Activated CD8-positive, alpha-beta memory T cell treated with anti-CD3 and anti-CD28 coated beads, Interleukin-2, amount 50 U/mL, for 1 hour (primary cell): ENCODE measurements around the gene PIR.
A peak's percentile ranks its signal among the peaks of the same experiment; 100 is the strongest.

Source experiments
- DNase-seq: peaks from one replicate; pipeline ENCODE4 v3.0.0-alpha.2; 2020; ENCODE audit errors: extremely low read depth

The PIR gene

DNA sequence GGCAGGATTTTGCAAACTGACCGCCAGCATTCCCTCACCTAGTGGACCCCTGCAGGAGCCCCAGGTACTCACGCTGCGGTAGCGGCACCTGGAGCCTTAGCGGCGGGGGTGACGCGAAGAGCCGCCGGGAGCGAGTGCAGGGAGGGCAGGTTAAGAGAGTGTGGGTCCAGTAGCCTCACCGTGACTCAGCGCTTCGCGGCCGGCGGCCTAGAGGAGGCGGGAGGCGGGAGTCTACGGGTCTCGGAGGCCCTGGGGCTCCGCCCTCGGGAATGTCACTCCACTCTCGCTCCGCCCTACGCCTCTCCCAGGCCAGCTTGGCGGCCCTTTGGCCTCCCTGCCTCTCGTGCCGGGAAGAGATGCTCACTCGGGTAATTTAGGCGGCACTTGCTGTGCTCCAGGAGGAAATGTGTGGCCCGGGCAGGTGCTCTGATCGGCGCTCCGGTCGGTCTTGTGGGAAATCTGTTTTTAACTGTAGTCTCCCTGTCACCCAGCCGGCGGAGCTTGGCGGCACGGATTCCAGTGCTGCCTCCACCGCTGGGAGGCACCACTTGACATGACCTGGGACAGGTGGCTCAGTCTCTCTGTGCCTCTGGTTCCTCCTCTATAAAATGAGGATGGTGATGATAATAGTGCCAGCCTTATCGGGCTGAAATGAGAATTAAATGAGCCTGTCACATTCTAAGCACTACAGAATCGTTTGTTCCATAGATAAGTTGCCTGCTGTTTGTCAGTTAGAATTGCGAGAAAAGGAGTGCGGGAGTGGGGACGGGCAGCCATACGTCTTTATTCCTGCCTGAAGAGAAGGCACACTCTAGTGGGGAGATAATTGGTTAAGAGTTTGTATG lies at the start of gene PIR:
Gene PIR (minus strand): TSS at position 216 of the 845 bp plus-strand sequence. CDS start 2,076 bp downstream, outside the sequence.
- DNase-seq, result no peak

DNA sequence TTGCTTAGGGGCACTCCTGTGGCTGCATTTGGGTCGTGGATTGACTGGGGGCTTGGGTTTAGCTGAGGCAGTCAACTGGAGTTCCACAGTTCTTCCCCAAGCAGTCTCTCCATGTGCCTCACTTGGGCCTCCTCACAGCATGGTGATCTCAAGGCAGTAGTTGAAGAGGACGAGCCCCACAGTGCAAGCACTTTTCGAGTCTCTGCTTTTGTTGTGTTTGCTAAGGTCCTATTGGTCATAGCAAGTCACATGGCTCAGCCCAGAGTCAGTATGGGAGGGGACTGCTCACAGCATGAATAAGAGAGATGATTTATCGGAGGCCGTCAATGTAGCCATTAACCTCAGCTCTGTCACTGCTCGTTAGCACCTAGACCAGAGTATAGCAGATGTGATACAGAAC lies 37.2 kb upstream of the PIR start:
- no peak for DNase-seq

DNA sequence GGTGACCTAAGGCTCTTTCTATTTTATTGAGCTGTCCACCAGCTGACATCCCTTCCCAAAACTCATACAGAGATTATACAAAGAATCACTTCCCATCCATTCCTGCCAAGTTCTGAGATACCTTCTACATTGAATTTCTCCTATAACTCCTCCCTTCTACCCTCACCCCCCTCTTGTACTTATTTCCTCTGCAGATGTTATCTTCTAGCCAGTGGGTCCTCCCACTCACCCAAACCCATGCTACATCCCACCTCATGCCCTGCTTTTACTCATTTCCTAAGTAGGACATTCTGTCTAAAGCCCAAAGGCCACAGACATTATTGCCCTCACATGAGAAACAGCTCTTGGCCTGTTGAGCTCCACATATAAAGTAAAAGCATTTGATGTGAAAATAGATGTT lies 36.0 kb upstream of the PIR start:
- no peak for DNase-seq

DNA sequence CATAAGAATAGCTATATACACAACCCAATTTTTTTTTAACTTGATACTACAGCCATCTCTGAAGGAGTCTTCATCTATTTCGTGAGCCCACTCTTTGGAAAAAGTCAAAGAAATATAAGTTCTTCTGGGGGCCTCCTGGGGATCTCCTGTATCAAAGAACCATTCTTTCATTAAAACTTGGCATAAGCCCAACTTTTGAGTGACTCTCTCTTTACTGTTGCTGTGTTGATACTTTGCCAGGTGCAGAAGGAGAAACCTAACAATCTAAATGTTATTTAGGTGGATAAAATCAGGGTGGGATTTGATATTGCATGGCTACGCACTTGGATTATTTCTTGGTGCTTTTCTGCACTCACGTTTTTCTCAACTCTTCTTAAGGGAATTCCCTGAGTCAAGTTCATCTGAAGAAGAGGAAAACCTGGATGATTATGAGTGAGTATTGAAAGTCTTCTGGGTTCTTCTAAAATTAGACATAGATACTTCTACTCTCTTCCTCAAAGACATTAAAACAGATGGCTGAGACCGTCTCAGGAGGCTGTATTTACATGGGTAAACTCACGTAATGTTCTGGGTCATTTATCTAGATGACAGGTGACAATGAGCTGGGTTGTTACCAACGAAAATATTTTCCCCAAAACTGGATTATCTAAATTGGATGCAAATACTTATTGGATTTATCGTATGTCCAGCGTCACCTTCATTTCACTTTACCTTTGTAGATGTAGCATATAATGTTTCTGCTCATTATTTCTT lies 32.7 kb upstream of the PIR start:
- no peak for DNase-seq

DNA sequence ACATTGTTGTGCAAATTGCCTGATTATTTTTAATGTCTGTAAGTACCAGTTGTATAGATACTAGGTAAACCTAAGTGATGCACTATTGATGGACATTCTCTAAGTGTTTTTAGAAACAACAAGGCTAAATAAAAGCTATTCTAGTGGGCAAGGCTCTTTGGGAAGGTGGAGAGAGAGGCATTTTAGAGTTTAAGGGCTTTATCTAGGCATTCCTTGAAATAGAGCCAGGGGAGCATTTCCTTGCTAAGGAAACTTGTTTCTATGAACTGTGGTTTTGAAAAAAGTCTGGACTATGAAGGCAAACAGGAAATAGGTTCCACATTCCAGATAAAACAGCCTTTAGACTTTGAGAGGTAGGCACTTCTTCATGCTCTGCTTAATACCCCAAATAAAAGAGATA lies 31.3 kb upstream of the PIR start:
- no peak for DNase-seq

DNA sequence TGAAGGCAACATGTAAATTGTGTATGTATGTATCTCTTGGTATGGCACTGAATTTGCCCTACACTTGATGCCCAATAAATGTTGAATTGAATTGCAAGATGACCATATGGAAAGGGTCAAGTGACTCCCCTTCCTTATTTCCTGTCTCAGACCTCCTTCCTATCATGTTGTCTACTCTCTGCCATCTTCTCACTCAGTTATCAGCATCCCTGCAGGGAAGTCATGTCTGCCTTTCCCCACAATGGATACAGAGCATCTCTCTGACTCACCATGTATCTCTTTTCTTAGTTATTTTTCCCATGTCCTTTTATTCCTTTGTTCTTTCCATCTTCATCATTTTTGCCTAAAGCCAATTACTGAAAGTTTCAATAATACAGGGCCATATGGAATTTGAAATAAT lies 30.0 kb upstream of the PIR start:
- no peak for DNase-seq

DNA sequence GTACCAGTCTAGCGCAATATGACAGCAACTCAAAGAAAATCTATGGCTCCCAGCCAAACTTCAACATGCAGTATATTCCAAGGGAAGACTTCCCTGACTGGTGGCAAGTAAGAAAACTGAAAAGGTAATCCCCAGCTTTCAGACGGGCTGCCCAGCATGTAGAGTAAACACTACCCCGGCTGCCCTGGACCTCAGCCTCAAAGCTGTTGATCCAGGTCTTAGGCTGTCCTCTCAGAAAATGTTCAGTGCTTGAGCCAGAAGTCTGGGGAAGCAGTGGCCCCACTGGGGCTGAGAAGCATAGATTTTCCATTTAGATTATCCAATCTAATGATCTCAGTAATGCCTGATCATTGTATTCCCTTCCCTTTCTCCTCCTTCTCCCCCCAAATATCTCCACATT lies 29.3 kb upstream of the PIR start:
- no peak for DNase-seq

DNA sequence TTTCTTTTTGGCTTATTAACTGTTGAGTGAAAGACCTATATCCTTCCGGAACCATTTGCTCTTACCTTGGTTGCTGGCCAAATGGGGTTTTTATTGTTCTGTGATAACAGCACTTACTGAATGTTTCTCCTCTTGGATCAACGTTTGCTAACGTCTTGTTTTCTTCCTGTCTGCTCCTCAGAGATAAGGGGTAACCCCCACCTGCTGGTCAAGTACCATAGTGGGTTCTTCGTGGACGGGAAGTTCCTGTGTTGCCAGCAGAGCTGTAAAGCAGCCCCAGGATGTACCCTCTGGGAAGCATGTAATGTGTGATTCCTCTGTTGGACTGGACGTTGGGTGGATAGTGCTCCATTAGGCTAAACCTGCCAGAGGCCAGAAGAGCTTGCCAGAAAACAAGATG lies 22.8 kb upstream of the PIR start:
- DNase-seq, result no peak

DNA sequence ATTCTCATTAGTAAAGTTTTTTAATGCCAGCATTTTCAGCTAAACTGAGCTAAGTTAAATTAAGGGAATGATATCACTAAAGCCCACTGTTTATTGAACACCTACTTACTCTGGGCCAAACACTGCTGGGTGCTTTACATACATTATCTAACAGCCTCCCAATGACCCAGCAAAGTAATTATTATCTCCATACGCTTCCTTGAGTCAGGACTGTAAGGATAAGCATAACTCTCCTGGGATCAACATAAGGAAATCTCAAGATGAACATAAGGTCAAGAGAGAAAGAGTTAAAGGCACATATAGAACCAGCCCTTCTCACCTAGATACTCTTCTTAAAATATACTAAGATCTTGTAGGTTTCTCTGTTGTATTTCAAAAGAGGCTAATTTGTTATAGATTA lies 21.1 kb upstream of the PIR start:
- DNase-seq, result no peak

DNA sequence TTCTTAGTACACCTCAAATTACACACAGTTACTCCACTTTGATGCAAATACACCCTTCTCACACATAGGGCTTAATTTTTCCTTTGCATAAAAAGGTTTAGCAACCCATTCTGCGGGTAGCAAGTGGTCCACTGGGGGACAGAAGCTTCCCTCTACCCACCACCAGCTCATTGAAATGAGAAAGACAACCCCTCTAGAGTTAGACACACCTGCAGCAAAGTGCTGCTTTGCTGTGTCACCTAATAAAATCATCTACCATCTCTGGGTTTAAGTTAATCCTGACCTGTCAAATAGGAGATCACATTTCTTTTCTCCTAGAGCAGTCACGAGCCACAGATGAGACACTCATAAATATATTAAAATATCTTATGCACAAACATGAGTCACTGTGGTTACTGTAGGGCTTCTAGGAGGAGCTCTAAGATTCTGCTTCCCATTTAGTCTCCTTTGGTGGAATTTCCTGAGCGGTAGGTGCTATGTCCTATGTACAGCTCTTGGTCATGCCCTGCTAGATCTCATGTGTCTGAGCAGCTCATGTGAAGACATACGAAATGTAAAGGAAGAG lies 19.4 kb upstream of the PIR start:
- no peak for DNase-seq

DNA sequence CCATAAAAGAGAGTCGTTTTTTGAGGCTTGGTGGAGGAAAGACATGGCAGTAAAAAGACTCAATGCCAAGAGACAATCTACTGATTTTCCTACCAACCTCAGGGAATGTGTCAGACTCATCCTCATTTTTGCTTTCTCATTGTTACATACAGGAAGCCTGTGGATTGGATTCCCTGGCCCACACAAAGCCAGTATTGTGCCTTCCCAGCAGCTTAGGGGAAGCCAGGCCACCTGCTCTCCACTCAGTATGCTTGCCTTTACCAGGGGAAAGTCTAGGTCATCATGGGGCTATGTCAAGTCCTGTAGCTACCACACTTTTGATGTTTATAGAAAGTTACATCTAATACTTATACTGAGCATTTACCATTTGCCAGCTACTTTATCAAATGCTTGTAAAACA lies 18.4 kb upstream of the PIR start:
- DNase-seq, result no peak

DNA sequence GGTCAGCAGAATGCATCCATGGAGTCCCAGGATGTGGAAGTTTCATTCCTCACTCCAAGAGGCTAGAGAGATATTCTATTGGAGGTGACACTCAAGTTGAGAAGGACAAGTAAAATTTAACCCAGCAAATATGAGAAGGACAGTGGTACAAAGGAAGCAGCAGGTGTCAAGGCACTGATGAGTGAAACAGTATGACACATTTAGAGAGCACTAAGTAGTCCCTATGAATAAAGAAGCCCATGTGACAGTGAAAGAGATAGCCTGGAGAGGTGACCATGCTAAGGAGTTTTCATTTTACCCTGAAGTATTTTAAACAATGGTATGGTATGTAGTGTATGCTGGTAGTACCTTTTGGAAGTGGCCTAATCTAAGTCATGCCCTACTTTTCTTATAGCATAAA lies 16.7 kb upstream of the PIR start:
- DNase-seq, result no peak

DNA sequence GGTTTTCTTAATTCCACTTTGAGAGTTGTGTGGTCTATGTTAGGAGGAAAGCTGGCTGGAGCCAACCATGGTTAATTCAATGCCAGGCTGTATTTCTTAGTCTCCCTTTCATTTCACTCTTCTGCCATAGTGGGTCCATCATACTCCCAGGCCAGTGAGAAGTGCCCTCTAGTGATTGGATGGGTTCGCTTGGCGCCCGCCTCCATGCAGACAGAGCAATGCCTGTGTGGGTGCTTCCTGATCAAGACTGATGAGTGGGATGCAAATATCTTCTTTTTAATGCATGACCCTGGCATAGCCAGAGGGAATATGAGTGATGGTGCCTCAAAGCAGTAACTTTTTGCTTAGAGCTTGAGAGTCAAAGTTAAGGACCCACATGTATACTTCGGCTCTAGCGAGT lies 13.9 kb upstream of the PIR start:
- no peak for DNase-seq

DNA sequence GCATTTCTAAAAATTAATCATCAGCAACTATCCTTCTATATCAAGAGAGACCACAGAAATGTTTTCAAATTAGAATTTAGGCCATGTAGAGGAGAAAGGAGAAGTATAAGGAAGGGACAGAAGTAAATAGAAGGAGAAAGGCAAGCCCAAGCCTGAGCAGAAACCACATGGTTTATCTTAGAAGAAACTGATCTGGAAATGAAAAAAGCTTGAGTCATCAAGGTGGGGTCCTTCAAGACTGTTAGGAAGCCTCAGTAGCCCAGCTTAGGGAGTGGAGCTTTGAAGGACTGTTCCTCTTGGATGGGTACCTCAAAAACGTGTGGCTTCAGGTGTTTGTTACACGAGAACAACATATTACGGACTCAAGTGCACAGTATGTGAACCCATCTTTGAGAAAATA lies 12.0 kb upstream of the PIR start:
- DNase-seq, result no peak

DNA sequence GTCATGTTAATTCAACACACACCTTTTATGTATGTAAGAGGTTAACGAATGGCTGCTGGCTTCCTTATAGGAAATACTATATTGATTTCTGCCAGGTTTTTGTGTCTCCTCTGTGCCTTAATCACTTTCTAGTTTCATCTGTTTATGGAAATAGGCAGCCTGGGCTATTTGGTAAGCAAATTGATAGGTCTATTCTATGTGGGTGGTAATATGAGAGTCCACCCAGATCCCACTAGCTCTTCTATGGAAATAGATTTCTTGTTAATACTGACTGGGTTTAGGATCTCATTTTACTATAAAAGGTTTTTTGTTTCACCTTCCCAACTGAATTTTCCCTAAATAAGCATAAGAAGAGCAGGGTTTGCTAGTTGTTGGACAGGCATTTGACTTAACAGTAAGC lies 11.5 kb upstream of the PIR start:
- DNase-seq, result no peak

DNA sequence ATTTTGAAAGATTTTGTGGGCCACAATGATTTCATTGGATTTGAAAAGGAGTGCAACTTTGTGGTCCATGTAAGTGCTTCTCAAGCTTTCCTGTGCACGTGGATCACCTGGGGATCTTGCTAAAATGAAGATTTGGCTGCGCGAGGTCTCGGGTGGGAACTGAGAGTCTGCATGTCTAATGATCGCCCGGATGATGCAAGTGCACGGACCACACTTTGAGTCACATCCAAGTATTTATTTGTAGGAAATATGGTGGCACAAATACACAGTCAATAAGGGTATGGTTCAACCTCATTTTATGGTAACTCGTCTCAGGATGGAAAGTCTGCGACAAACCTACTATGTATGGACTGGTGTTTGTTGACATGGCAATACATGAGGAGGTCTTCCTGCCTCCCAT lies 8.4 kb upstream of the PIR start:
- no peak for DNase-seq

DNA sequence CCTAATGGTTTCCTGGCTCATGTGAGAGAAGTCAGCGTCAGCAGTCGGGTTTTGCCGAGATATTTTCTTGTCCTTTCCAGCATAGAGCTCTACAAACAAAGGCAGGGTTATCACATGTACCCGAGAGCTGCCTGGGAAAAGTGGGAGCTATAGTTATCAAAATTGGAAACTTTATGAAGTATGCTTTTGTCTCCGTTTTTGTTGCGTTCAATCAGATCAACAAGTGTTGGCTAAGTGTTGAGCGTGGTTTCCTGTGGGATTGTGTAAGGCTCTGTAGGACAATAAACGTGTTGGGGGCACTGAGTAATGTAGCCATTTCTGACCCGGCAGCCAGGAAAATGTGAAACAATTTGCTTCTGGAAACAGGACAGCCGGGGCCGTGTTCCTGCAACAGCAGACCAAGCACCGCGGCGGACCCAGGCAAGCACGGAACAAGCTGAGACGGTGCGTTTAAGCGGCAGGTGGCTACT lies 7.4 kb upstream of the PIR start, which contains the start of gene BMX:
Gene BMX (plus strand): TSS at position 311 of the 470 bp plus-strand sequence. CDS start 7,547 bp downstream, outside the sequence.
- DNase-seq, result no peak

DNA sequence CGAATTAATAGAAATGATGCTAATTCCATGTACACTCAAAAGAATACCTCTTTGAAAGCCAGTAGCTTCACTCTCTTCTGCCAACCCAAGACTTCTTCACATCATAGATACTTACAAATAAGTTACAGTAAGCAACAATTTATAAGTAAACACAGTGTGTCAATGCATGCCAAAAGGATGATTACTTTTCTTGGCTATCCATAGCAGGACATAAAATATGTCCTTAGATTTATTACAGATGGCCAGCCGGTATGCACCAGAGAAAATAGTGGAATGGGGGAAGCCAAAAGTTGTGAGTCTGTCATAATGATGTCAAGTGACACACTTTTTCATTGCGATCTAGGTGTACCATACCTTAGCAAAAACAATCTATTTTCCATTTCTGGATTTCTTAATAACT lies 6.8 kb upstream of the PIR start:
- no peak for DNase-seq

DNA sequence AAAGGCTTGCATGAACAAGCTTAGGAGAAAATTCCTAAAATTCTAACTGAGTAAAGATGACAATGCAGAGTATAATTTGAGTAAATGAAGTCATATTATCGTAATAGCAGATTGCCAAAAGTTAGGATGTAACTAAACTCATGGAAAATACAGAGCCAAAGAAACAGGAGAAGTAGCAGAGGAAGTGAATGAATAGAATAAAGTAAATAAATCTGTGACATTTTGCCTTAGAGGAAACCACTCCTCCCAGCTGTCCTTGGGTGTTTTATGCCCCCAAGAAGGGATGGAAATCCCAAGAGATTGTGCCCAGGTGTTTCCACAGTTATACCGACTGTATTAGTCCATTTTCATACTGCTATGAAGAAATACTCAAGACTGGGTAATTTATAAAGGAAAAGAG lies 5.6 kb upstream of the PIR start:
- no peak for DNase-seq

DNA sequence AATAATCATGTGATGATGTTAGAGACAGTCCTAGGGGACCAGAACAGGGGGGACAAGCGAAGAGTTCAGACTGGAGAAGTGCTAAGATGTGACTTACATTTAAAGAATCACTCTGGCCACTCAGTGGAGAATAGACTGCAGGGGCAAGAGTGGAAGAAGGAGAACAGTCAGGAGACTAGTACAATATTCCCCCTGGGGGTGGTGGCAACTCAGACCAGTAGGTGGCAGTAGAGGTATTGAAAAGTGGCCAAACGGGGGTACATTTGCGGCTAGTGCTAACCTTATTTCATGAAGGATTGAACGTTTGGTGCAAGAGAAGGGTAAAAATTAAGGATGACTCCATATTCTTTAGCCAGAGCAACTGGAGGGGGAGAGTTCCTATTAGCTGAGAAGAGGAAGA lies 4.7 kb upstream of the PIR start:
- DNase-seq, result peak; percentile 4

DNA sequence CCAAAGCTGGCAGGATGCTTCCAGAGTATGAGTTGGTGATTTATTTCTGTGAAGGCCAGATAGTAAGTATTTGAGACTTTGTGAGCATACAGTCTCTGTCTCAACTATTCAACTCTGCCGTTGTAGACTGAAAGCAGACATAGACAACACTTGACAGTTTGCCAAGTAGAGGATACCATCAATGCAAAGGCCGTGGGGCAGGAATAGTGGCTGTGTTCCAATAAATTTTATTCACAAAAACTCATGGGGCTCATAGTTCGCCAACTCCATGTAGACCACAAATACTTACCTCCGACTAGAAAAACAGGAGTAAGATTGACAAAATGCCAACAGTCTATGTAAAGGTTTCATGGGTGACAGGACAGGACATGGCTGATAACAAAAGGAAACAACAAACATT lies 3.7 kb upstream of the PIR start:
- DNase-seq, result no peak

DNA sequence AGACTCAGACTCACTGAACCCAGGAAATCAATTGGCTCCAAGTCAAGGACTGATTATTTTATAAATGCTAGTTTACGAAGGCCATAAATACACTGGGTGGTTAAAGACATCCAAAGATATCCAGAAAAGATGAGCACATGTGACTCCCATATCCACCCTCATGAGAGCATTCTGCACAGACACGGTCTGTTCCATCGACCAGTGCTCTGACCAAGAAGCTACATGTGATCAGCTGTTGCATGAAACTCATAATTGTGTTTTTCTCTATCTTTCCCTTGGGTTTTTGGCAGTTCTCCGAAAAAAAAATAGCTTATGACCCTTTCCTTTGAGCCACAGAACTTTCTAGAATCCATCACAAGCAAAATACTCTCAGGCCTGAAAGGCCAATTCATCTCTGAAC lies 2.7 kb upstream of the PIR start:
- DNase-seq, result no peak

DNA sequence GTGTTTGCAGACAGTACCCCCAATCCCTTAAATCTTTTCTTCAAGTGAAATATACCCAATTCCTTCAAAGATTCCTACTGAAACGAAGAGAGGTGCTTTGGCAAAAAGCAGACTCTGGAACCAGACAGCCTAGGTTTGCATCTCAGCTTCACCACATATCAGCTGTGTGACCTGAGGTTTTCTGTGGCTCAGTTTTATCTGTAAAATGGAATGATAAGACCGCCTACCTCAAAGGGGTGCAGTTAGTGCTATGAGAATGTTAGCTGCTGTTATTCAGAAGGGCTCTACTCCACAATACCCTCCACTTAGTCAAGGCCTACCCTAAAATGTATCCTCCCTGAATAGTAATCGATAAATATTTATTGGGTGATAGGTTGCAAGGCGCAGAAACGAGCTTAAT lies 664 bp downstream of the PIR start:
- DNase-seq, result no peak
